HG03354 (cell line): ENCODE data around the gene CTNNAL1.
"Not testable (repeated sequence)": the region's sequence is repeated elsewhere in the genome, so short reads cannot be mapped to it uniquely, and the experiment has no call there.

Experiments used
- ATAC-seq: cut with Tn5 transposase; IDR thresholded peaks from one replicate; pipeline ENCODE4 v1.9.1; 2021; ENCODE audit warnings: mild to moderate bottlenecking; ENCODE audit not compliant: unreplicated experiment, poor library complexity, severe bottlenecking

CTNNAL1 gene, protein sequence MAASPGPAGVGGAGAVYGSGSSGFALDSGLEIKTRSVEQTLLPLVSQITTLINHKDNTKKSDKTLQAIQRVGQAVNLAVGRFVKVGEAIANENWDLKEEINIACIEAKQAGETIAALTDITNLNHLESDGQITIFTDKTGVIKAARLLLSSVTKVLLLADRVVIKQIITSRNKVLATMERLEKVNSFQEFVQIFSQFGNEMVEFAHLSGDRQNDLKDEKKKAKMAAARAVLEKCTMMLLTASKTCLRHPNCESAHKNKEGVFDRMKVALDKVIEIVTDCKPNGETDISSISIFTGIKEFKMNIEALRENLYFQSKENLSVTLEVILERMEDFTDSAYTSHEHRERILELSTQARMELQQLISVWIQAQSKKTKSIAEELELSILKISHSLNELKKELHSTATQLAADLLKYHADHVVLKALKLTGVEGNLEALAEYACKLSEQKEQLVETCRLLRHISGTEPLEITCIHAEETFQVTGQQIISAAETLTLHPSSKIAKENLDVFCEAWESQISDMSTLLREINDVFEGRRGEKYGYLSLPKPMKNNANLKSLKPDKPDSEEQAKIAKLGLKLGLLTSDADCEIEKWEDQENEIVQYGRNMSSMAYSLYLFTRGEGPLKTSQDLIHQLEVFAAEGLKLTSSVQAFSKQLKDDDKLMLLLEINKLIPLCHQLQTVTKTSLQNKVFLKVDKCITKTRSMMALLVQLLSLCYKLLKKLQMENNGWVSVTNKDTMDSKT

DNA sequence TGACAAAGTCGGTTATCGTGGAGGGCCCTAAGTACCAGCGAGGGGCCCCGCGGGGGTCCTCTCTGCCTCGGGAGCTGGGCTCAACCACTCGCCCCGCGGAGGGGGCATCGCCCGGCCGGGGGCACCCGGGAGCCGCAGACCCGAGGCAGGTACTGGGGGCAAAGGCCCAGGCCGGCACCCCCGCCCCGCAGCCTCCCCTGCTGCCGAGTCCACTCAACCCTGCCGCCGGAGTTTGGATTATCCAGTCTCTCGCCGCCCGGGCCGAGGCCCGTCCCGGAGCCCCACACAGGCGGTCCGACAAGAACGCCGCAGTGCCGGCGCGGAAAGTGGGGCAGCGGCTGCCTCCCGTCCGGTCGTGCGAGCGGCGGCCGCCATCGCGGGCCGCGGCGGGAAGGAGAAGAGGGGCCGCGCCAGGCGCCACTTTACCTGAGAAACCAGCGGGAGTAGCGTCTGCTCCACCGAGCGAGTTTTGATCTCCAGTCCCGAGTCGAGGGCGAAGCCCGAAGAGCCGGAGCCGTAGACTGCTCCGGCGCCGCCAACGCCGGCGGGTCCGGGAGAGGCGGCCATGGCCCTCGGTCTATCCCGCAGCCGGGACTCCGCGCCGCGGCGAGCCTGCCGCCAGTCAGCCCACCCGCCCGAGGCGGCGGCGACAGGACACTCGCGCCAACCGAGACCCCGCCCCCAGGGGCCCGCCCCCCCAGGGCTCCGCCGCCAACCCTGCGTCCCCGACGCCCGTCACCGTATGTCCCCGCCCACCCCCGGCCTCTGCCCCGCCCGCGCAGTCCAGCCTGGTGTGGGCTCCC is at the start of gene CTNNAL1:
CTNNAL1 (minus strand) TSS at position 624 of the 803 bp plus-strand sequence; CDS start at position 567, 57 bp downstream.
- peak; percentile 72 for ATAC-seq

DNA sequence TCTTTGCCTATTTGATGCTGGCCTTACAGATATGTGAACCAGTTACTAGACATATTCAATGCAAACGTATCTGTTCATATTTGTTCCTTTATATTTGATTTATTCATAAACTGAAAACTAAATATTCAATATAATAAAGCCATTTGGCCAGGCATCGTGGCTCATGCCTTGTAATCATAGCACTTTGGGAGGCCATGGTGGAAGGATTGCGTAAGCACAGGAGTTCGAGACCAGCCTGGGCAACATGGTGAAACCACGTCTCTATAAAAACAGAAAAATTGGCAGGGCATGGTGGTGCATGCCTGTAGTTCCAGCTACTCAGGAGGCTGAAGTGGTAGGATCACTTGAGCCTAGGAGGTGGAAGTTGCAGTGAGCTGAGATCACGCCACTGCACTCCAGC is 49.2 kb upstream of the CTNNAL1 start:
- ATAC-seq: no peak

DNA sequence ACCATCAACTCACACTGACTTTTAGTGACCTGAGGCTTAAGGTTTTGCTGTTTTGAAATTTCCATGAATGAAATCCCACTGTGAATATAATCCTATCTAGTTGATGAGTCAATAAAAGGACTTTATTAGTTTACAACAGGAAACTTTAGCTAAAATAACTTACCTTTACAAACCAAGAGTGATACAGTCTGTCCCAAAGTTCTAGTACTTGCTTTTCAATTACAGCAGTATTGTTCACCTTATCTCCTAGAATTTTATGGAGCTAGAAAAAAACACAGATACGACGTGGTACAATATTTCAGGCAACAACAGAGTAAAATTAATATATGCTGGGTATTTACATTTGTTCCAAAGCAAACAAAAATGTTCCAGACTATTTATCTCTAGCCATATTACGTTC is 46.9 kb upstream of the CTNNAL1 start:
- ATAC-seq: no peak

DNA sequence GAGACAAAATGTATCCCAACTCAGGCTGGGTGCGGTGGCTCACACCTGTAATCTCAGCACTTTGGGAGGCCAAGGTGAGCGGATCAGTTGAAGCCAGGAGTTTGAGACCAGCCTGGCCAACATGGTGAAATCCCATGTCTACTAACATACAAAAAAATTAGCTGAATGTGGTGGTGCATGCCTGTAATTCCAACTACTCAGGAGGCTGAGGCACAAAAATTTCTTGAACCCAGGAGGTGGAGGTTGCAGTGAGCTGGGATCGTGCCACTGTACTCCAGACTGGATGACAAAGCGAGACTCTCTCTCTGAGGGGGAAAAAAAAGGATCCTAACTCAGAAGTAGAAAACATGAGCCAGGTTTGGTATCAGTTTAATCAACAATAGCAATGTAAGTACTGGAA is 39.8 kb upstream of the CTNNAL1 start:
- ATAC-seq: not testable (repeated sequence)

DNA sequence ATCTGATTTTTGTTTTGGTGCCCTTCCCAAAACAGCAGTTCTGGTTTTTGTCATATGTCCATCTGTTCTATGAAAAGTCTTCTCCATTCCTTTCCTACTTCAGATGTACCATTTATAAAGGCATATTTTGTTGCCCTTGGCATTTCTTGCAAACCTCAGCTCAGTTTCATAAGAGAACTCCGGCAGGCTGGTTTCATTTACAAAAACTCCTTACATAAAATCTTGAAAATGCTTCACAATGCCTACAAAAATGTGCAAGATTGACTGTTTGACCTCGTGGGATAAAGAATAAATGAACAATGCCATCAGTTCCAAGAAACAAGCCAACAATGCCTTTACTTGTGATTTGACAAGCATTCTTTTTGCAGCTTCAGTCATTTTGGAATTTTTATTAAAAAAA is 39.1 kb upstream of the CTNNAL1 start:
- ATAC-seq: no peak

DNA sequence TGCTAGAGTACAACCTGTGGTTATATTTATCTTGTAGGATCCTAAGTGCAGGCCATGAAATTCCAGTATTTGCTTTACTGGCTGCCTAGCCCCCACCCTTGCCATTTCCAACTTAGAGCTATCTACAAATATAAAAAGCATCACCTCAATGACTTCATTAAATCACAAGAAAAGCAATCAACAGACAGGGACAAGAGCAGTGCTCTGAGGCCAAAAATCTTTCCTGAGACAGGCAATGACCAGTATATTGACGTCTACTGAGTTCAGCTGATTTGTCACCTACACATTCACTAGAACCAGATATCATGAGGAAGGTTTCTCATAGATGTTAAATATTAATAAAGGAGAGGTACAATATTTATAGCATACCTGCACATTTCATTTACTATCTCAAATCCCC is 38.4 kb upstream of the CTNNAL1 start:
- no peak for ATAC-seq

DNA sequence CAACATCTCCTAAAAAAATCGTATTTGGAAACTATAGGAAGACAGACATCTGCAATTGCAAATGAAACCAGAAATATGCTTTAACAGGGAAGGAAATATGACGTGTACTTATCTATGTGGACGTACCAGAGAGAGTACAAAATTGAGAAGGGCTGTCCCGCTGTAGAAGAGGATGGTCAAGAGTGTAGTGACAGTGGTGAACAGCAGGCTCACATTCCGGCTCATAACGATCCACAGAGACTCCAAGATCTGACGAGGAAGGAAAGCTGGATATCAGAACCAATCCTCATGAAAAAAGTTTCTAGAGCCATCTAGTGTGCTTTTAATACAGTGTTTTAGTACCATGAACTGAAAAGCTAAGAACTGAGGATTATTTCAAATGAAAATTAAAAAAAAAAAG is 37.1 kb upstream of the CTNNAL1 start:
- ATAC-seq: no peak

DNA sequence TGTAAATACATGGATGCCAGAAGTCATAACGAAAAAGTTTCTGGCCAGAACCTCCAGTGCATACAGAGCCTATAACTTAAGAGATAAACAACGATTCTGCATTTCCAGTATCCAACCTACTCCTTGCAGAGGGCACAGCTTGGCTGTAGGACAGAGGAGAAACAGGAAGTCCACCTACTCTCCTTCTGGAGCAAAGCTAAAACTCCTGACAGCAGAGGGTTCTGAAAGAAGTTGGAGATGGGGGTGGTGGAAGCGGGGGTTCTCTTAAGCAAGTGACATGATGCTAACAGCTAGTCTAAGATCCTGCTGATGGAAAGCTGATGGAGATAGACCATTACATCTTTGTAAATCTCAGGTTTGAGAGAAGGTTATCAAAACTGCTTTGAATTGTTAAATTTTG is 35.5 kb upstream of the CTNNAL1 start:
- ATAC-seq: no peak

DNA sequence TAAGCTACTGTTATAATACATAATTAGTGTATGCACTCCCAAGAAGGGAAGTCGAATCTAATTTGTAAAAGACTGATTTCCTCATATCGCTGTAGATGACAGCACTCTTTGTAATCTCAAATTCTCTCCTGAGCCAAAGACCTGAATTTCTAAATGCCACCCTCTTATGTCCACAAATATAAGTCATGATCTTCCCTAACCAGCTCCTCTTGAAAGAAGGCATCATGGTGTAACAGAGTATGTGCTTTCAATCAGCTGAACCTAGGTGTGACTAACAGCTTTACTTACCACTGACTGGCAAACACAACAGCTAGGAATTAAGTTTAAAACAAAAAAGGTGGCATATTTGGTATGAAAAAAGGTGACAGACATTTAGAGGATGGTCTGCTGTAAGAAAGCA is 34.0 kb upstream of the CTNNAL1 start:
- no peak for ATAC-seq

DNA sequence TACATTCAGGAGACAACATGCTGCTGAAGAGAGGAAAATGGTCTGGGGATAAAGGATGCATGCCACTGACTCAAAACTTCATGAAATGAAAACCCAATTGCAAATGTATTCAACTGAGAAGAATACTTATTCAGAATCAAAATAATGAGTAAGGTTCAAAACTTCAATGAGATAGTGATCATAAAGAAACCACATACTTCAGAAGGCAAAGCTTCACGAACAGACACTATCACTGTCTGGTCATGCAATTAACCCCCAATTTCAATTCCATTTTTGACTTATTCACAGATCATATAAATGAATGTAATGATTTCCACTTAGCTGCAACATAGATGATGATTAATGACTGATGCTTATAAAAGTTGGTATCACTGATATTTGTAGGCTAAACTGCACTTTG is 33.0 kb upstream of the CTNNAL1 start:
- ATAC-seq: no peak

DNA sequence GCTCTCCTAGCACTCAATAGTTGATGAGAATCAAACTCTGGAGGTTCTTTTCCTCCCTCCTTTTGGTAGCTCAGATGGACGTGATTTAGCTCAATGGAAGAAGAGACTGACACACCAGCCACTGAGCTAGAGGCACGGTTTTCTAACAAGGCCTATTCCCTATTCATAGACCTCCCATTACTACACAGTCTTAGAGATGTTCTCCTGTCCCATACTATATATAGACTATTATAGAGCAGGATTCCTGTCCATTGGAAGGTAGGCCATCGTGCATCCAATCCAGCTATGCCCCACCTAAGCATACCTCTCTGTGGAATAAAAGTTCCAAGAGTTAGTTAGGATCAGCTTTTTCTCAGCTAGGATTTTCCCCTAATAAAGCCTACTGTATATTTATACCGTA is 30.3 kb upstream of the CTNNAL1 start:
- no peak for ATAC-seq

DNA sequence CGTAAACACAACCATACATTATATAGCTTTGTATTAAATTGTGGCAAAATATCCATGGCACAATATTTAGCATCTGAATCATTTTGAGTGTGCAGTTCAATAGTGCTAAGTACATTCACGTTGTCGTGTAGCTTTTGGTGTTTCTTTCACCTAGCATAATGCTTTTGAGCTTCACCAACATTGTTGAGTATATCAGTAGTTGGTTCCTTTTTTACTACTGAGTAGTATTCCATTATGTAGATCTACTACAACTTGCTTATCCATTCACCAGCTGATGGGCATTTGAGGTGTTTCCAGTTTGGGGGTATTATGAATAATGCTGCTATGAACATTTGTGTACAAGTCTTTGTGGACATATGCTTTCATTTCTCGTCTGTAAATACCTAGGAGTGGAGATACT is 27.3 kb upstream of the CTNNAL1 start:
- ATAC-seq: no peak

DNA sequence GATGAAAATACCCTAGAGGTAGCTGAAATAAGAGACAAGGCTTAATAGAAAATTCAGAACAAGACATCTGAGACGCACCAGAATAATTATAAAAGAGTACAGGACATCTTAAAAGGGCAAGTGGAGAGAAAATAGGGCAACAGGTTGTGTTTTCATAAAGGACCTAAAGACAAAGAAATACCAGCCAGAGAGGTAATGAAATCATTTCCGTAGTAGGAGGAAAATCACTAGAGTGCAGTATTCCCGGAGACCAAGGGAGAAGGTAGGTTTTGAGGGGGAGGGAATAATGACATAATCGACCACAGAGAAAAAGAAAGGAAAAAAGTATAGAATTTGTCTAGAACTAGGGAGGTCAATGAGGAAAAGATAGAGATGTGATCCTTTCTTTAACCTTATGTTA is 26.2 kb upstream of the CTNNAL1 start:
- ATAC-seq: no peak

DNA sequence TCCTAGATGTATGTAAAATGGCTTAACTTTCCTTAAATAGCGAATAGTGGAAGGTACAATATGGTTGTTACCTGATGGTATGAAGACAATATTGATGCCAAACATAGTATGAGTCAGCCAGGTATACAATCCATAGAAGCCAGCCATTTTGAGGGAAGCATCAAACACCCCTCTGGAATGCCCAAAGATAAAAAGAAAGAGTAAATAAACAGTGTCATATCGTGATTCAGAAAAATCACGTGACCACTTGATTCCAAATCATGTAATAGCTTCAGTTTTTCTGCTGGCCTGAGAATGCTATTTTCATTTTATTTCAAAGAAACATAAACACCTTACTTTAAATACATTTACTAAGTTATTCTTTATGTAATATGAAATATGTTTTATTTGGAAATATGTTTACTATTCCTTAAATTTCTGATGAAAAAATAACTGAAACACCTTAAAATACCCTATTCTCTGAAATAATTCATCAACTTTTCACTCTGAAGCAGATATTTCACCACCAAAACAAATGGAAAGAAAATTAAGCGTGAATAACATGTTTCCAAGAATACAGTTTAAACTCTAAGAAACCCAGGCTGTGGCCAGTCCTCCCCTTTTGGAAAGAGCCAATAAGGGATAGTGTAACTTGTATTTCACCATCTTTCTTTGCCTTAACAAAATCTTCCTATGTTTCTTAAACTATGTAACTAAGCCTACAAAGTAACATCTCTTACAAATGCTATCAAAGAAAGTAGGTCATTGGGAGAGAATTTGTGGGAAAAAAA is 24.8 kb upstream of the CTNNAL1 start:
- no peak for ATAC-seq

DNA sequence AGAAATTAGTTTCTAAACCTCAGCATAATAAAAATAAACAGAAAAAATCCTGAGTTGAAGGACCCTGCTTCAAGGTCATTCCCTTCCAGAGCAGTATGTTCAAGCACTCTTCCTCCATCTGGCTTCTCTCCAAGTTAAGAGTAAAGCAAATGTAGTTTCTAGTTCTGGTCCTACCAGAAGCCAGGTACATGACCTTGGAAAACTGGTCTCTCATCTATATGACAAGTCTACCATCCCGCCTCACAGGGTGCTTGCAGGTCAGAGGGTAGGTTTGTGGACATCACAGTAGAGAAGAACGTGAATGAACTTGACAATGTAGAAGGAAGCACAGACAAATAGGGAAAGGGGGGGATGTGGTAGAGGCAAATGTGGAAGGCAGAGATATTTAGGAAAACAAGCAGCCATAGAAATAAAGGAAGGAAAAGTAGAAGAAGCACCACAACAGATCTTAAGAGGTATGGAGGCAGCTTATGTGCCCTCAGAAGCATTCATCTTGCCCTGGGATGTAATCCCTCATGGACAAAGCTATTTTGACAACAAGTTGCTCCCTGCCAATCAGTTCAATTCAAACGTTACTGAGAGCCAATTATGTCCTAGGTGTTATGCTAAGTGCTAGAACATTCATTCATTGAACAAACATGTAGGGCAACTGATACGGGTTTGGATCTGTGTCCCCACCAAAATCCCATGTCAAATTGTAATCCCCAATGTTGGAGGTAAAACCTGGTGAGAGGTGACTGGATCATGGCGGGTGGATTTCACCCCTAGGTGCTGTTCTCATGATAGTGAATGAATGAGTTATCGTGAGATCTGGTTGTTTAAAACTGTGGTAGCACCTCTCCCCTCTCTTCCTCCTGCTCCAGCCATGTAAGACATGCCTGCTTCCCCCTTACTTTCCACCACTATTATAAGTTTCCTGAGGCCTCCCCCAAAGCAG is 23.7 kb upstream of the CTNNAL1 start:
- ATAC-seq: no peak

DNA sequence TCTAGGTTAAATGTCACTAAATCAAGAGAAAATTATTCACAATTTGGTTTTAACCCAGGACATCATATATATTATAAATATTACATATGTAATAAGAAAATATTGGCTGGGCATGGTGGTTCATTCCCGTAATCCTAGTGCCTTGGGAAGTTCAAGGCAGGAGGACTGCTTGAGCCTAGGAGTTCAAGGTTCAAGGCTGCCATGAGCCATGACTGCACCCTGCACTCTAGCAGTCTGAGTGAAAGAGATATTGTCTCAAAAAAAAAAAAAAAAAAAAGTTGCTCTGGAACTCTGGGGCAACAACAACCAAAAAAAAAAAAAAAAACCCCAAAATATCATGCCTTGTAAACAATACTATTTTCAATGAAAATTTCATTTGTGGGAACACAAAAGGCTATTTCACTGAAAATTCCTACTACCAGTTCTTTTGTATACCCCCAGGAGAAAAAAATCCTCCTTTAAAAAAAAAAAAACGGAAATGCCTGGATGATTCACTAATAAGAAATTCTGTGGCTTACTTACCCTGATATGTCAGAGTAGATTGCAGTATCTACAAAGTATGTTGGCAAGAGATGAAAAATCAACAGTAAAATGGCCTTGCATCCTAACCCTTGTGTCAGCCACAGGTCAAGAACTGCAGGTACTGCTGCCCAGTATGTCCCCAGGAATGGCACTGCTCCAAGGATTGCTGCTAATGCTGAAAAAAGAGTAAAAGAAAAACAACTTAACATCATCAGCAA is 22.6 kb upstream of the CTNNAL1 start:
- ATAC-seq: no peak

DNA sequence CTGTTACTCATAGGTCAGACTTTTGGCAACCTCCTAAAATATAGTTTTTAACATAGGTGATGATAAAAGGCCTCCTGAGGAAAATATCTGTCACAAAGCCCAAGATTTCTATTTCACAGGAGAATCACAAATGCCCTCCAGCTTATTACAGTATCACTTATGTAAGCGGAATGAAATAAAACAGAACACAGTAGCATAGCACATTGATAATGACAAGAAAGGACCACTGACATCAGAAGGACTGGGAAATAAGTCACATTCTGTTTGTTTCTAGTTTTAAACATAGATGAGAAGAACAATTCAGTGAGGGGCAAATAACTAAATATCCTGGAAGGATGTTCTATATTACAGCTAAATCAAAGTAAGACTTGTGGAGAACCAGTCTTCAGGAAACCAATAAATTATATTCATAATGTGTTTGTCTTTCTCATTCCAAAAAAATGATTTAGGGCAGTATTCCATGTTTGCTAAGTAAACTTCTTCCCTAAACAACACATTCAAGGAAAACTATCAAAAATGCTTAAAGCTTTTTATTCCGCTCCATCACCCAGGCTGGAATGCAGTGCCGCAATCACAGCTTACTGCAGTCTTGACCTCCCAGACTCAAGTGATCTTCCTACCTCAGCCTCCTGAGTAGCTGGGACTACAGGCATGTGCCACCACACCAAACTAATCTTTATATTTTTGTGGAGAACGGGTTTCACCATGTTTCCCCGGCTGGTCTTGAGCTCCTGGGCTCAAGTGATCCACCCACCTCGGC is 20.8 kb upstream of the CTNNAL1 start:
- ATAC-seq: no peak
